Heart left ventricle (tissue), 16 donors: ENCODE results near the gene TMED5. TPM values are rescaled to one million over a fixed set of nuclear protein-coding genes. Genes with fewer than 3 reads are reported as not detected.
A peak's percentile ranks its signal among the peaks of the same experiment; 100 is the strongest.
"Not testable (repeated sequence)": the region's sequence is repeated elsewhere in the genome, so short reads cannot be mapped to it uniquely, and the experiment has no call there.

Source experiments
- ATAC-seq, 4 donors: fragments of 200-7000 bp; cut with Tn5 transposase; one replicate each; pipeline ENCODE4 v1.9.1; 2020 to 2022; ENCODE audit warnings: moderate library complexity in 4 of 4, mild to moderate bottlenecking in 3 of 4, moderate number of reproducible peaks in 1 of 4
- DNase-seq, 5 donors: peaks; one replicate each; pipeline ENCODE4 v3.0.0-alpha.2; 2020
- H3K27ac ChIP-seq, 12 donors: fragments of 200-600 bp; sonication (generic) in 4 of 12; one replicate each; pipeline versions ENCODE4 v1.5.0 to v1.8.0; 2016 to 2022; ENCODE audit warnings: mild to moderate bottlenecking in 2 of 12
- H3K27me3 ChIP-seq, 9 donors: fragments of 200-600 bp; sonication (generic) in 2 of 9; one replicate each; pipeline versions ENCODE4 v1.5.1 to v1.8.0; 2016 to 2022; ENCODE audit warnings: mild to moderate bottlenecking in 3 of 9
- H3K36me3 ChIP-seq, 9 donors: fragments of 200-600 bp; sonication (generic) in 2 of 9; one replicate each; pipeline versions ENCODE4 v1.5.0 to v1.8.0; 2018 to 2022; ENCODE audit warnings: mild to moderate bottlenecking in 2 of 9
- H3K4me1 ChIP-seq, 12 donors: fragments of 200-600 bp; sonication (generic) in 4 of 12; one replicate each; pipeline versions ENCODE4 v1.5.0 to v1.8.0; 2016 to 2022; ENCODE audit warnings: mild to moderate bottlenecking in 3 of 12
- H3K4me3 ChIP-seq, 12 donors: fragments of 200-600 bp; sonication (generic) in 4 of 12; one replicate each; pipeline versions ENCODE4 v1.5.0 to v1.8.0; 2017 to 2022; ENCODE audit warnings: mild to moderate bottlenecking in 9 of 12, moderate library complexity in 4 of 12
- H3K9me3 ChIP-seq, 12 donors: fragments of 200-600 bp; sonication (generic) in 4 of 12; one replicate each; pipeline versions ENCODE4 v1.5.0 to v1.8.0; 2016 to 2022; ENCODE audit warnings: mild to moderate bottlenecking in 1 of 12
- CTCF ChIP-seq, 12 donors: fragments of 200-600 bp; sonication (generic) in 4 of 12; IDR thresholded peaks; one replicate each; pipeline versions ENCODE4 v1.5.0 to v1.8.0; 2018 to 2022; ENCODE audit warnings: antibody characterized with exemption in 12 of 12, mild to moderate bottlenecking in 5 of 12
- POLR2A ChIP-seq, 2 donors: fragments of 450-650 bp; IDR thresholded peaks; one replicate each; pipeline ENCODE4 v1.6.1; 2017; ENCODE audit warnings: antibody characterized with exemption in 2 of 2, mild to moderate bottlenecking in 2 of 2, moderate library complexity in 2 of 2
- WGBS, 4 donors: extraction: QIAGEN DNeasy Blood & Tissue Kit in 2 of 4; methylation state at CpG; one replicate each; pipeline versions ENCODE4 v1.1.5 to v1.1.7; 2013 to 2018; 5-methylcytosine and 5-hydroxymethylcytosine counted together
- intact Hi-C, 10 donors: fragments of 100-400 bp; cut with DNase I; formaldehyde crosslinking; loops; one replicate each; pipeline versions ENCODE4 v1.11.1 to v1.14.2; 2022
- long read RNA-seq, 3 donors: library from polyadenylated mRNA; unstranded; transcript quantifications; one replicate each; pipeline ENCODE4 v2.0.0, GENCODE V29; 2020 to 2021
- polyA plus RNA-seq, 2 donors: library from polyadenylated mRNA; stranded (reverse); fragments of 200-250 nt; gene quantifications; one replicate each; pipeline ENCODE4 v1.2.3, GENCODE V29; 2013
- total RNA-seq, 9 donors: library from RNA; depleted of rRNA in 2 of 9; stranded (reverse); fragments of >200 nt in 2 of 9; fragmentation: NEBNext Ultra II Directional in 3 of 9; extraction: Animal tissue kit (Norgen Biotek cat#: 25700) in 3 of 9; gene quantifications; one replicate each; pipeline versions ENCODE4 v1.1.0 to v1.2.4, GENCODE V29; 2016 to 2023
- donor health status: ischemic (EF 13 %, LVEDD 7.1; RV severe dilation, severe dysfunction).
- donor health status: healthy with polysubstance abuse.
- donor health status: DM: no; HTN: yes; CAD: no.
- donor health status: DM: no; HTN: no; CAD: no.
- donor health status: ischemic (EF 25% LVEDD 6.9; RV normal size, moderate dysfunction).
- donor health status: ischemic (EF 25% LVEDD 5.7; RV mildly dilated, moderate dysfunction).
- donor health status: healthy.
- donor health status: DM: yes; HTN: yes; CAD: no.
- donor health status: ischemic (EF 35%, LVEDD 5.7; RV mildly dilated, moderate dysfunction).
- donor health status: nonischemic (EF 11% LVEDD 7.7; RV severe dilation, severe dysfunction).
- donor health status: DM: yes; HTN: yes; CAD: no.
- donor health status: PGD.
- donor health status: ischemic (EF 29% LVEDD 5.4; RV normal size, mild dysfunction).
- donor health status: nonischemic (EF 23%, LVEDD 6.1; RV moderate dilation, normal function).

TMED5 gene
- total RNA-seq, result 10 to 100 TPM; 36.5 to 95.3 (median 55.0) TPM
- polyA plus RNA-seq, result 10 to 100 TPM in 1 of 2 donors, 1 to 10 TPM in 1; 9.2 to 68.8 TPM
- long read RNA-seq, donor 1, full-length matches to known transcripts, result 82 of 92 reads
- long read RNA-seq, donor 1, partial matches to known transcripts, result 1 of 92 reads
- long read RNA-seq, donor 1, other reads (novel, unspliced or antisense), result 9 of 92 reads
- long read RNA-seq, donor 2, full-length matches to known transcripts, result 268 of 294 reads
- long read RNA-seq, donor 2, partial matches to known transcripts, result 8 of 294 reads
- long read RNA-seq, donor 2, other reads (novel, unspliced or antisense), result 18 of 294 reads
- long read RNA-seq, donor 3, full-length matches to known transcripts, result 187 of 196 reads
- long read RNA-seq, donor 3, partial matches to known transcripts, result 0 of 196 reads
- long read RNA-seq, donor 3, other reads (novel, unspliced or antisense), result 9 of 196 reads

- DNase-seq (peak; percentile 98 to 99 (median 98)), ATAC-seq (peak; percentile 98 to 99 (median 99))
- WGBS, 4 donors, result 0% methylated on average over 40 to 78 of the region's 78 CpGs
- H3K36me3 ChIP-seq, result peaks cover 0 to 5% (median 0%) of the 10 kb centered on the region in 9 donors
- H3K9me3 ChIP-seq, result no peaks in the 10 kb centered on the region
- H3K4me1 ChIP-seq, result peaks cover 0 to 42% (median 25%) of the 10 kb centered on the region in 12 donors
- no peaks in the 10 kb centered on the region for H3K27me3 ChIP-seq
- peak within 1 kb of the TSS; percentile 96 to 100 (median 98) for H3K27ac ChIP-seq
- peak within 1 kb of the TSS; percentile 63 to 98 (median 76) for H3K4me3 ChIP-seq
- intact Hi-C loops, result loop anchor here in 7 of 10 donors (1.0 to 10.0 kb wide), 7 partner anchors 98 to 167 kb away; partner anchors contain the start of genes MTF2 (in 4 of the 7) and DR1 (in 2 of the 7)
- TF ChIP-seq CTCF (IDR thresholded peaks at IDR 0.05) (peak in 7 of 12 donors; percentile 11 to 33 (median 24)), POLR2A (IDR thresholded peaks at IDR 0.05) (peak; percentile 48 to 94)
These were observed at the start of gene TMED5 for GRCh38 chr1:93179886-93180722. TSS of gene TMED5 (minus strand) at chr1:93180413. CDS start at chr1:93180242, 171 bp downstream.

GRCh38 chr1:93223023-93223675 is 42.9 kb upstream of the TMED5 start:
- peaks cover 0 to 34% (median 5%) of the 10 kb centered on the region in 9 donors for H3K36me3 ChIP-seq
- ATAC-seq, result no peak
- H3K4me1 ChIP-seq, result peaks cover 0 to 3% (median 0%) of the 10 kb centered on the region in 12 donors
- no peak overlapping the region for H3K4me3 ChIP-seq
- DNase-seq, result no peak
- TF ChIP-seq CTCF (IDR thresholded peaks at IDR 0.05) (no peak), POLR2A (IDR thresholded peaks at IDR 0.05) (no peak)
- H3K27ac ChIP-seq, result no peak overlapping the region
- intact Hi-C loops, result no loop called here
- 95 to 98% (median 97%) methylated on average over 2 of the region's 2 CpGs for WGBS, 4 donors
- H3K27me3 ChIP-seq, result no peaks in the 10 kb centered on the region
- no peaks in the 10 kb centered on the region for H3K9me3 ChIP-seq

GRCh38 chr1:93221913-93222312 is 41.7 kb upstream of the TMED5 start:
- H3K4me3 ChIP-seq, result no peak overlapping the region
- ATAC-seq (no peak), DNase-seq (no peak)
- H3K4me1 ChIP-seq, result peaks cover 0 to 3% (median 0%) of the 10 kb centered on the region in 12 donors
- no peak for TF ChIP-seq CTCF (IDR thresholded peaks at IDR 0.05)
- TF ChIP-seq POLR2A (IDR thresholded peaks at IDR 0.05), result no peak
- intact Hi-C loops, result no loop called here
- peaks cover 0 to 44% (median 5%) of the 10 kb centered on the region in 9 donors for H3K36me3 ChIP-seq
- H3K27ac ChIP-seq, result no peak overlapping the region
- H3K9me3 ChIP-seq, result no peaks in the 10 kb centered on the region
- 91 to 94% (median 93%) methylated on average over 3 of the region's 3 CpGs for WGBS, 4 donors
- no peaks in the 10 kb centered on the region for H3K27me3 ChIP-seq

- ATAC-seq, H3K27ac ChIP-seq, DNase-seq, H3K4me1 ChIP-seq, H3K4me3 ChIP-seq, intact Hi-C loops, H3K9me3 ChIP-seq, H3K27me3 ChIP-seq: not testable (repeated sequence)
- peaks cover 0 to 40% (median 5%) of the 10 kb centered on the region in 9 donors for H3K36me3 ChIP-seq
- WGBS, 4 donors, result 97 to 99% (median 99%) methylated on average over 5 of the region's 5 CpGs
These were observed 40.5 kb upstream of the TMED5 start for GRCh38 chr1:93220716-93221115.
